Lower leg skin (tissue), 3 donors: ENCODE measurements around the gene APOC1.

Experiments
- CTCF ChIP-seq, 3 donors: fragments of 450-650 bp; IDR thresholded peaks; one replicate each; pipeline ENCODE4 v1.5.1; 2016; ENCODE audit warnings: antibody characterized with exemption in 3 of 3, mild to moderate bottlenecking in 3 of 3, moderate library complexity in 2 of 3
- POLR2A ChIP-seq, 2 donors: fragments of 450-650 bp; IDR thresholded peaks; one replicate each; pipeline ENCODE4 v1.6.1; 2016 to 2017; ENCODE audit warnings: antibody characterized with exemption in 2 of 2, mild to moderate bottlenecking in 1 of 2, moderate library complexity in 1 of 2

- no peak for TF ChIP-seq POLR2A (IDR thresholded peaks at IDR 0.05)
- TF ChIP-seq CTCF (IDR thresholded peaks at IDR 0.05): no peak
Measured at GRCh38 chr19:44891016-44891882, 23.2 kb upstream of the APOC1 start, which contains the start of gene TOMM40.
